ENCODE data around the gene AEBP2.

Gene AEBP2

DNA sequence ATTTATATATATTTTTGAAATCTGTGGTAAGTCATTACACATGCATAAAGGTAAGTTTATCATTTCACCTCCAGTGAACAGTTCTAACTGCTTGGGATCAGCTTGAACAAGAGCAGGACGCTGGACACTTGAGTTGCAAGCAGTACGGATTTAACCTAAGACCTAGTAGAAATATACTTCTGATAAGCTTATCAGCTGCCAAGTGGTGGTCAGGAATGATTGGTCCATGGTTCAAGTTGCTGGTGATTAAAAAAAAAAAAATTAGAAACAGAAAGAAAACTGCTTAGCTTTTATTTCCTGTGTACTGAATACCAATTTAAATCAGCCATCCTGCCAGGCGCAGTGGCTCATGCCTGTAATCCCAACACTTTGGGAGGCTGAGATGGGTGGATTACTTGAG lies 88.6 kb downstream of the AEBP2 start:
- ChIA-PET POLR2A (ENCODE audit: low non-redundant PET) (no interaction called here), CTCF (interaction anchor here (0.6 to 0.8 kb wide), 2 partner anchors 9 to 208 kb away, joined by 3 to 5 read pairs; no protein-coding TSS in a partner anchor)
- DNase-seq (ENCODE audit: low spot score): no peak
- TF ChIP-seq, protein P1, sequence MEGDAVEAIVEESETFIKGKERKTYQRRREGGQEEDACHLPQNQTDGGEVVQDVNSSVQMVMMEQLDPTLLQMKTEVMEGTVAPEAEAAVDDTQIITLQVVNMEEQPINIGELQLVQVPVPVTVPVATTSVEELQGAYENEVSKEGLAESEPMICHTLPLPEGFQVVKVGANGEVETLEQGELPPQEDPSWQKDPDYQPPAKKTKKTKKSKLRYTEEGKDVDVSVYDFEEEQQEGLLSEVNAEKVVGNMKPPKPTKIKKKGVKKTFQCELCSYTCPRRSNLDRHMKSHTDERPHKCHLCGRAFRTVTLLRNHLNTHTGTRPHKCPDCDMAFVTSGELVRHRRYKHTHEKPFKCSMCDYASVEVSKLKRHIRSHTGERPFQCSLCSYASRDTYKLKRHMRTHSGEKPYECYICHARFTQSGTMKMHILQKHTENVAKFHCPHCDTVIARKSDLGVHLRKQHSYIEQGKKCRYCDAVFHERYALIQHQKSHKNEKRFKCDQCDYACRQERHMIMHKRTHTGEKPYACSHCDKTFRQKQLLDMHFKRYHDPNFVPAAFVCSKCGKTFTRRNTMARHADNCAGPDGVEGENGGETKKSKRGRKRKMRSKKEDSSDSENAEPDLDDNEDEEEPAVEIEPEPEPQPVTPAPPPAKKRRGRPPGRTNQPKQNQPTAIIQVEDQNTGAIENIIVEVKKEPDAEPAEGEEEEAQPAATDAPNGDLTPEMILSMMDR (conservative IDR thresholded peaks at IDR 0.05; ENCODE audit: low read depth): no peak
- H3K27ac ChIP-seq: no peak overlapping the region

DNA sequence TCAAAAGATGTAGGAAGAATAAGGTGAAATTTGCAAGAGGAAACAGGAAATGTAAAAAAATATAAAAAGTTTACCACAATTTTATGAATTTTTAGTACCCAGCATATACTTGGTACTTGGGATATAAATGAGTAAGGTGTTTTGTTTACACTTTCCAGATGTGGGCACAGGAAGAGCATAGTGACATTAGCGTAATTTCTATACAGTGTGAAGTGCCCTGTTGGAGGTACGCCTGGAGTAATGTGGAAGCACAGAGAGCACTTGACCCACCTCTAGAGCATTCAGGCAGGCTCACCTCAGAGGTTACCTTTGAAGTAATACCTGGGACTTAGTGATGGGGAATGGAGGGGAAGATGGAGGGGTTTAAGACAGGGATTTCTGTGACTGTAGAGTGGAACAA lies 89.5 kb downstream of the AEBP2 start:
- TF ChIP-seq, protein P1 (conservative IDR thresholded peaks at IDR 0.05; ENCODE audit: low read depth): no peak
- H3K27ac ChIP-seq: no peak overlapping the region
- DNase-seq (ENCODE audit: low spot score): no peak
- ChIA-PET POLR2A (ENCODE audit: low non-redundant PET) (no interaction called here), CTCF (no interaction called here)

DNA sequence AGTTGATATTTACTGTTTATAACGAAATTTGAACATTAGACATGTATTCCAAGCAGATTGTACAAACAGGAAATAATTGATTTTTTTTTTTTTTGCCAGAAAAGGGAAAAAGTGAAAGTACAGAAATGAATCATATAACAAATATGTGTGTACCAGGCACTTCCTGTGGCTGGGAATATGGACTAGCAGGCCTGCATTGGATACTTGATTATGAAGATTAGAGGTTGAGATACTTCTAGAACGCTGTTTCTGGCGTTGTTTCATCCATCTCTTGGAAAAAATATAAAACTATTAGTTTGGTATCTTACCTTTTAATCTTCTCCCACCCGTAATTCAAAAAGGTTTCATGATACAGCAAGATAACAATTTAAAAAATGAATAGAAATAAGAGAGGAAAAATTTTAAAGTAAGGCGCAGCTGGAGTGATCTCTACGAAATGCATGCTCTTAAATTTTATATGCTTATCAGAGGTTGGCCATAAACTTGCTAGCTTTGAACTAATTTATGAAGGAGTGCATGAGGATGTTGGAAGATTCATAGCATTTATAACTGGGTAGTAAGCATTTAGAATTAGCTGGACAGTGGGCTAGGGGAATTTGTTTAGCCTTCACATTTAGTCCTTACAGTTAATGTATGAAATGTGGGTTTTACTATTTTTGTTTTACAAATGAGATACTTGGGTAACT lies 90.8 kb downstream of the AEBP2 start:
- no peak overlapping the region for H3K27ac ChIP-seq
- CTCF ChIA-PET: interaction anchor here (0.5 kb wide), 1 partner anchor 12 kb away, joined by 3 read pairs; no protein-coding TSS in a partner anchor
- TF ChIP-seq, protein P1 (conservative IDR thresholded peaks at IDR 0.05; ENCODE audit: low read depth): no peak
- POLR2A ChIA-PET (ENCODE audit: low non-redundant PET): no interaction called here
- DNase-seq (ENCODE audit: low spot score): peak; percentile 35

DNA sequence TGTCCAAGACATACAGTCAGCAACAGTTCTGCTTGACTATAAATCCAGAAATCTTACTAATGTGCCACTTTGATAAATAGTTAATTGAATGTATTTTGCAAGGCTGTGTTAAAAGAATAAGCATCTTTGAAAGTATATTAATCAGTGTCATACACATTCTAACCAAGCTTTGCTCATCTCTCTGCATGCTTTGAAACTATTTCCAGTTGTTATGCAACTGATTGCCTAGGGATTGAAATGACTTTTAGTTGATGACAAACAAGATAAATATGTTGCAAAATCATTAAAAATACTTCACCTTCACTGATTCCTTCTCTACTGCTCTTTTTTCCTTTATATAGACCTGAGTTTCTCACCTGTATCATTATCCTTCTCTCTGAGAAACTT lies 91.3 kb downstream of the AEBP2 start:
- peak; percentile 11 for DNase-seq (ENCODE audit: low spot score)
- ChIA-PET POLR2A (ENCODE audit: low non-redundant PET) (no interaction called here), CTCF (interaction anchor here (0.5 kb wide), 1 partner anchor 13 kb away, joined by 3 read pairs; no protein-coding TSS in a partner anchor)
- TF ChIP-seq, protein P1 (conservative IDR thresholded peaks at IDR 0.05; ENCODE audit: low read depth): no peak
- H3K27ac ChIP-seq: no peak overlapping the region

DNA sequence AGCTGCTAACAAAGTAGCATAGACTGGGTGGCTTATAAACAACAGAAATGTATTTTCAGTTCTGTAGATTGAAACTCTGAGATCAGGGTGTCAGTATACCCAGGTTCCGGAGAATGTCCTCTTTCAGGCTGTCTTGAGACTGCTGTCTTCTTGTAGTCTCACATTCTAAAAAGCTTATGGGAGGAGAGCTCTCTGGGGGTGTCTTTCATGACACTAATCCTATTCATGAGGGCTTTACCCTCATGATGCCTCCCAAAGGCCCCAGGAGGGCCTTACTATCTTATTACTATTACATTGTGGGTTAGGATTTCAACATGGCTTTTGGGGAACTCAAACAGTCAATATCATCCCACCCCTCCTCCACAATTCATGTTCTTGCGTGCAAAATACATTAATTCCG lies 94.3 kb downstream of the AEBP2 start:
- no peak for DNase-seq (ENCODE audit: low spot score)
- TF ChIP-seq, protein P1 (conservative IDR thresholded peaks at IDR 0.05; ENCODE audit: low read depth): no peak
- CTCF ChIA-PET: no interaction called here
- POLR2A ChIA-PET (ENCODE audit: low non-redundant PET): no interaction called here
- H3K27ac ChIP-seq: no peak overlapping the region

DNA sequence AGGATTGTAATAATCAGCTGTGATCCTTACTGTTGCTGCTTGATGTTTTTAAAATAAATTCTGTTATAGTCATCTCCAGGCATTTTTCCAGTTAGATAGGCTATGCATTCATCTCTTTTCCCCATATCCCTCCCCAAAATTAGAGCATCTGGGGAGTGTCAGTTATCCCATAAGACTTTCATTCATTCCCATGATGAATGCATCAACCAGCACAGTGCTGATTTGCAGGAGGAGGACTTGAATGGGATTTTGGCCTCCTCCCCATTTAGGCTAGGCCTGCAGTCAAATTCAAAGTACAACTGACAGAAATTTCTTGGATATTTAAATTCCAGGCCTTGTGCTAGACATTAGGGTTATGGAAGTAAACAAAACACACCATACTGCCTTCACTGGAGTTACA lies 99.8 kb downstream of the AEBP2 start:
- no peak for DNase-seq (ENCODE audit: low spot score)
- TF ChIP-seq, protein P1 (conservative IDR thresholded peaks at IDR 0.05; ENCODE audit: low read depth): no peak
- ChIA-PET POLR2A (ENCODE audit: low non-redundant PET) (no interaction called here), CTCF (interaction anchor here (0.6 kb wide), 1 partner anchor 184 kb away, joined by 4 read pairs; no protein-coding TSS in a partner anchor)
- H3K27ac ChIP-seq: no peak overlapping the region

Data from RWPE1 (cell line).